ENCODE measurements around the gene PLEKHA4. TPM values are rescaled to one million over a fixed set of nuclear protein-coding genes. Genes with fewer than 3 reads are reported as not detected.
"Not testable (repeated sequence)": the region's sequence is repeated elsewhere in the genome, so short reads cannot be mapped to it uniquely, and the experiment has no call there.

Gene PLEKHA4
- total RNA-seq, 2 experiments from 2014 or later, result 8.1 to 8.4 TPM

DNA sequence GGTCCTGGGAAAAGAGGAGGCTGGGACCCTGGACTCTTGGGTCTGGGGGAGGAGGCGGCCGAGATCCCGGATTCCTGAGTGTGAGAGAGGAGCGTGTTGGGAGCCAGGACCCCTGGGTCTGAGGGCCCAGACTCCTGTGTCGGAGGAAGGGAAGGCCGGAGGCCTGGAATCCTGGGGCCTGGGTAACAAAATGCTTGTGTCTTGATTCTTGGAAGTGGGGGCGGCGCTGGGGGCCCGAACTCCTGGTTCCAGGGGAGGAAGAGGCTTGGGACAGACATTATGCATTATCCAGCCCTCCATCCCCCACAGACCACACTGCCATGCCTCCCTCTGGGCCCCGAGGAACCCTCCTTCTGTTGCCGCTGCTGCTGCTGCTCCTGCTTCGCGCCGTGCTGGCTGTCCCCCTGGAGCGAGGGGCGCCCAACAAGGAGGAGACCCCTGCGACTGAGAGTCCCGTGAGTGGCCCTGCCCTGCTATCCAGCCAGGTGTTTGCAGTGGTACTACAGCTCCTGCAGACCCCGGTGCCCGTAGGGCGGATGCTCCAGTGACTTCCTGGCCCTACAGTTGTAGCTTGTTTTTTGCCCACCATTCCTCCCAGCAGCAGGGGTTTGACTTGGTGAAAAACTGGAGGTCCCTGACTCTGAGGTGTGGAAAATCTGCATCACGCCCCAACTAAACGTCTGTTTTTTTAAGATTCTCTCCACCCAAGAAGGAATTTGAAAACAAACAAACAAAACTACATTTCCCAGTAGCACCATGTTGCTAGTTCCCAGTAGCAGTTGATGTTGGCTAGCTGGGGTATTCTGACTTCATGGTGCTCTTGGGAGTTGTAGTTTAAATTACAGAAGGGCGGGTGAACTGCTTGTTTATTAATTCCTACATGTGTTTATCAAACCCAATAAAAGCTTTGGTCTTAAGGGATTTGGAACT is 32.3 kb upstream of the PLEKHA4 start:
- peak overlapping the region; percentile 69 for H3K27ac ChIP-seq (ENCODE audit: low read depth, low read length, poor library complexity, severe bottlenecking)
- H3K4me3 ChIP-seq (ENCODE audit: low read depth, low read length, poor library complexity, severe bottlenecking), result peak overlapping the region; percentile 86
- peaks cover 15% of the 10 kb centered on the region for H3K4me1 ChIP-seq (ENCODE audit: insufficient read depth, low read length, poor library complexity, severe bottlenecking)
- BruUV-seq (replicated peaks), result TSS peak; percentile 73
- ChIA-PET POLR2A (interaction anchor here (0.5 kb wide), 1 partner anchor 65 kb away, joined by 4 read pairs; no protein-coding TSS in a partner anchor), CTCF (ENCODE audit: unreplicated experiment) (interaction anchor here (0.6 to 1.0 kb wide), 2 partner anchors 15 to 51 kb away, joined by 3 to 4 read pairs; no protein-coding TSS in a partner anchor)
- DNase-seq (ENCODE audit: low spot score), result peak; percentile 63
- H2AFZ ChIP-seq (ENCODE audit: low read length), result peak overlapping the region; percentile 12; the same call in 1 of the 2 replicates
- peak overlapping the region; percentile 85 for H3K4me2 ChIP-seq (ENCODE audit: low read length)
- peaks cover 5% of the 10 kb centered on the region; the same call in 1 of the 2 replicates for H3K79me2 ChIP-seq (ENCODE audit: insufficient read depth, low read depth, low read length)
- H3K9me3 ChIP-seq (ENCODE audit: low read length), result no peaks in the 10 kb centered on the region
- intact Hi-C loops (cut with micrococcal nuclease; ENCODE audit: unreplicated experiment), result no loop called here
- no peaks in the 10 kb centered on the region for H4K20me1 ChIP-seq (ENCODE audit: insufficient read depth, low read length)
- TF ChIP-seq, protein P1, sequence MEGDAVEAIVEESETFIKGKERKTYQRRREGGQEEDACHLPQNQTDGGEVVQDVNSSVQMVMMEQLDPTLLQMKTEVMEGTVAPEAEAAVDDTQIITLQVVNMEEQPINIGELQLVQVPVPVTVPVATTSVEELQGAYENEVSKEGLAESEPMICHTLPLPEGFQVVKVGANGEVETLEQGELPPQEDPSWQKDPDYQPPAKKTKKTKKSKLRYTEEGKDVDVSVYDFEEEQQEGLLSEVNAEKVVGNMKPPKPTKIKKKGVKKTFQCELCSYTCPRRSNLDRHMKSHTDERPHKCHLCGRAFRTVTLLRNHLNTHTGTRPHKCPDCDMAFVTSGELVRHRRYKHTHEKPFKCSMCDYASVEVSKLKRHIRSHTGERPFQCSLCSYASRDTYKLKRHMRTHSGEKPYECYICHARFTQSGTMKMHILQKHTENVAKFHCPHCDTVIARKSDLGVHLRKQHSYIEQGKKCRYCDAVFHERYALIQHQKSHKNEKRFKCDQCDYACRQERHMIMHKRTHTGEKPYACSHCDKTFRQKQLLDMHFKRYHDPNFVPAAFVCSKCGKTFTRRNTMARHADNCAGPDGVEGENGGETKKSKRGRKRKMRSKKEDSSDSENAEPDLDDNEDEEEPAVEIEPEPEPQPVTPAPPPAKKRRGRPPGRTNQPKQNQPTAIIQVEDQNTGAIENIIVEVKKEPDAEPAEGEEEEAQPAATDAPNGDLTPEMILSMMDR (conservative IDR thresholded peaks at IDR 0.05; ENCODE audit: low read length), result no peak
- peaks cover 24% of the 10 kb centered on the region for H3K36me3 ChIP-seq (ENCODE audit: insufficient read depth, low read length)
- H3K9me2 ChIP-seq (ENCODE audit: insufficient read depth, low read length), result no peaks in the 10 kb centered on the region

DNA sequence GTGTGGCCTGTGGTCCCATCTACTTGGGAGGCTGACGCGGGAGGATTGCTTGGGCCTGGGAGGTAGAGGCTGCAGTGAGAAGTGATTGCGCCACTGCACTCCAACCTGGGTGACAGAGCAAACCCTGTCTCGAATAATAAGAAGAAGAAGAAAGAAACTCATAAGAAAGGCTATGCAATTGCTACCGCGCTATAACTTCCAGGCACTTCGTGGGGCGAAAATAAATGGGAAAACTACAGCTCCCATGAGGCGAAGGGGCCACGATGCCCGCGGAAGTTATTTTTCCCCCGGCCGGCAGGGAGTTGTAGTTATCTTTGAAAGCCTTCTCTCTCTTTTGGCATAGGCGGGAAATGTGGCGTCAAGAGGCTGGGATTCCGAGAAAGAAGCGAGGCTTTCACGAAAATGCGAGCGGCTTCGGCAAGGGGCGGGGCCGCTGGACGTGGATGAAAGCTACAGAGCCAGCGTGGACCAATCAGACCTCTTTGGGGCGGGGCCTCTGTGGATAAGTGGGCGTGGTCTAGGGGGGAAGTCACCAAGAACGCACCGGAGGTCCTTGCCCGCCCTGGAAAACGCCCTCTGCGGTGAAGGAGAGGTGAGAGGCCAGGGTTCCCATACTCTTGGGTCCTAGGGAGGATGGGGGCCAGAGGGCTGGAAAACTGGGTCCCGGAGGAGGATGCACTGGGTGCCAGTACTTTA is 31.5 kb upstream of the PLEKHA4 start, which contains the start of gene NUCB1:
Gene NUCB1, plus strand, starts transcription at position 532 of the 696 bp plus-strand sequence. CDS start 485 bp downstream, outside the sequence.
- H3K9me2 ChIP-seq (ENCODE audit: insufficient read depth, low read length), result no peaks in the 10 kb centered on the region
- H3K4me1 ChIP-seq (ENCODE audit: insufficient read depth, low read length, poor library complexity, severe bottlenecking), result peaks cover 15% of the 10 kb centered on the region
- DNase-seq (ENCODE audit: low spot score), result peak; percentile 98
- TF ChIP-seq EZH2phosphoT487 (IDR thresholded peaks at IDR 0.05; ENCODE audit: borderline replicate concordance, low read depth, low read length), result no peak
- TF ChIP-seq, protein P1 (conservative IDR thresholded peaks at IDR 0.05; ENCODE audit: low read length), result peak; percentile 47; the same call in 1 of the 2 replicates
- H3K9me3 ChIP-seq (ENCODE audit: low read length), result no peaks in the 10 kb centered on the region
- H3K4me3 ChIP-seq (ENCODE audit: low read depth, low read length, poor library complexity, severe bottlenecking), result peak within 1 kb of the TSS; percentile 86
- ChIA-PET POLR2A (interaction anchor here (0.5 kb wide), 1 partner anchor 66 kb away, joined by 4 read pairs; no protein-coding TSS in a partner anchor), CTCF (ENCODE audit: unreplicated experiment) (interaction anchor here (1.0 kb wide), 1 partner anchor 14 kb away, joined by 3 read pairs; no protein-coding TSS in a partner anchor)
- peaks cover 5% of the 10 kb centered on the region; the same call in 1 of the 2 replicates for H3K79me2 ChIP-seq (ENCODE audit: insufficient read depth, low read depth, low read length)
- H3K36me3 ChIP-seq (ENCODE audit: insufficient read depth, low read length), result peaks cover 16% of the 10 kb centered on the region
- H3K27ac ChIP-seq (ENCODE audit: low read depth, low read length, poor library complexity, severe bottlenecking), result peak within 1 kb of the TSS; percentile 69
- BruUV-seq (replicated peaks), result no TSS peak
- intact Hi-C loops (cut with micrococcal nuclease; ENCODE audit: unreplicated experiment), result no loop called here
- H4K20me1 ChIP-seq (ENCODE audit: insufficient read depth, low read length), result no peaks in the 10 kb centered on the region
- H3K4me2 ChIP-seq (ENCODE audit: low read length), result peak within 1 kb of the TSS; percentile 85
- peak within 1 kb of the TSS; percentile 87 for H2AFZ ChIP-seq (ENCODE audit: low read length)

DNA sequence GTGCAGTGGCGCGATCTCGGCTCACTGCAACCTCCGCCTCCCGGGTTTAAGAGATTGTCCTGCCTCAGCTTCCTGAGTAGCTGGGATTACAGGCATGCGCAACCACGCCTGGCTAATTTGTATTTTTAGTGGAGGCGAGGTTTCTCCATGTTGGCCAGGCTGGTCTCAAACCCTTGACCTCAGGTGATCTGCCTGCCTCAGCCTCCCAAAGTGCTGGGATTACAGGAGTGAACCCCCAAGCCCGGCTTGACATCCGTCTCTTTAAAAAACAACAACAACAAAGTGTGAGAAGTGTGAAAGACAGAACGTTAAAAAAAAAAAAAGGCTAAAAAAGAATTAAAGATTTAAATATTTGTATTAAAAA is 31.0 kb upstream of the PLEKHA4 start:
- H4K20me1 ChIP-seq (ENCODE audit: insufficient read depth, low read length); H3K27ac ChIP-seq (ENCODE audit: low read depth, low read length, poor library complexity, severe bottlenecking); POLR2A ChIA-PET; H3K4me3 ChIP-seq (ENCODE audit: low read depth, low read length, poor library complexity, severe bottlenecking); H3K9me2 ChIP-seq (ENCODE audit: insufficient read depth, low read length); intact Hi-C loops (cut with micrococcal nuclease; ENCODE audit: unreplicated experiment); H2AFZ ChIP-seq (ENCODE audit: low read length); H3K4me2 ChIP-seq (ENCODE audit: low read length); BruUV-seq (replicated peaks); H3K79me2 ChIP-seq (ENCODE audit: insufficient read depth, low read depth, low read length); H3K9me3 ChIP-seq (ENCODE audit: low read length); DNase-seq (ENCODE audit: low spot score): not testable (repeated sequence)
- Histone ChIP-seq H3K4me1 (ENCODE audit: insufficient read depth, low read length, poor library complexity, severe bottlenecking) (peaks cover 15% of the 10 kb centered on the region), H3K36me3 (ENCODE audit: insufficient read depth, low read length) (peaks cover 10% of the 10 kb centered on the region)
- CTCF ChIA-PET (ENCODE audit: unreplicated experiment), result interaction anchor here (1.0 kb wide), 1 partner anchor 14 kb away, joined by 3 read pairs; no protein-coding TSS in a partner anchor

Measured in OCI-LY7 (cell line).